HepG2 (cell line): ENCODE results near the gene SULT2B1.

Experiments
- SAFB2 ChIP-seq: sonication (generic); formaldehyde crosslinking; IDR thresholded peaks from 2 replicates; pipeline ENCODE4 v1.5.1; 2020; ENCODE audit warnings: missing genetic modification reagents, low read depth, mild to moderate bottlenecking, borderline replicate concordance
- TF ChIP-seq, protein P1 (sequence below): sonication (generic); formaldehyde crosslinking; IDR thresholded peaks from 2 replicates; pipeline ENCODE4 v1.8.1; 2023; ENCODE audit warnings: mild to moderate bottlenecking, missing genetic modification reagents, borderline replicate concordance
- TF ChIP-seq, protein P2 (sequence below): sonication (generic); formaldehyde crosslinking; IDR thresholded peaks from 2 replicates; pipeline ENCODE4 v1.4.0; 2020; ENCODE audit warnings: mild to moderate bottlenecking, missing genetic modification reagents

DNA sequence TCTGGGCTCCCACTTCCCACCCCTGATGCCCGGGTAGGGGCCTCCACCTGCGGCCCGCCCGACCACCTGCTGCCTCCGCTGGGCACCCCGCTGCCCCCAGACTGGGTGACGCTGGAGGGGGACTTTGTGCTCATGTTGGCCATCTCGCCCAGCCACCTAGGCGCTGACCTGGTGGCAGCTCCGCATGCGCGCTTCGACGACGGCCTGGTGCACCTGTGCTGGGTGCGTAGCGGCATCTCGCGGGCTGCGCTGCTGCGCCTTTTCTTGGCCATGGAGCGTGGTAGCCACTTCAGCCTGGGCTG, 77.3 kb downstream of the SULT2B1 start:
- TF ChIP-seq, protein P1, sequence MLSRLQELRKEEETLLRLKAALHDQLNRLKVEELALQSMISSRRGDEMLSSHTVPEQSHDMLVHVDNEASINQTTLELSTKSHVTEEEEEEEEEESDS (CRISPR knock-in tag), result no peak
- TF ChIP-seq SAFB2 (CRISPR knock-in tag), result no peak
- TF ChIP-seq, protein P2, sequence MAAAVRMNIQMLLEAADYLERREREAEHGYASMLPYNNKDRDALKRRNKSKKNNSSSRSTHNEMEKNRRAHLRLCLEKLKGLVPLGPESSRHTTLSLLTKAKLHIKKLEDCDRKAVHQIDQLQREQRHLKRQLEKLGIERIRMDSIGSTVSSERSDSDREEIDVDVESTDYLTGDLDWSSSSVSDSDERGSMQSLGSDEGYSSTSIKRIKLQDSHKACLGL (CRISPR knock-in tag), result no peak
